Trophoblast cell (in vitro differentiated cells and primary cell): ENCODE measurements around the gene TNS2.

Experiments used
- DNase-seq, 2 donors: peaks; one replicate each; pipeline ENCODE4 v3.0.0-alpha.2; 2016
- H2AFZ ChIP-seq: 2 replicates; pipeline ENCODE4 v1.6.1; 2013; ENCODE audit warnings: low read length, moderate library complexity, mild to moderate bottlenecking; ENCODE audit not compliant: insufficient read depth, poor library complexity
- H2AK5ac ChIP-seq: 2 replicates; pipeline ENCODE4 v1.6.1; 2013; ENCODE audit warnings: mild to moderate bottlenecking, low read length
- H2BK120ac ChIP-seq: 2 replicates; pipeline ENCODE4 v1.6.1; 2013; ENCODE audit warnings: low read length, mild to moderate bottlenecking, moderate library complexity; ENCODE audit not compliant: insufficient read depth, poor library complexity
- H2BK12ac ChIP-seq: 2 replicates; pipeline ENCODE4 v1.6.1; 2013; ENCODE audit warnings: mild to moderate bottlenecking, low read length, moderate library complexity
- H2BK5ac ChIP-seq: 2 replicates; pipeline ENCODE4 v1.6.1; 2013; ENCODE audit warnings: low read length, low read depth, moderate library complexity, mild to moderate bottlenecking; ENCODE audit not compliant: poor library complexity
- H3K14ac ChIP-seq: 2 replicates; pipeline ENCODE4 v1.6.1; 2013; ENCODE audit warnings: mild to moderate bottlenecking, low read length
- H3K18ac ChIP-seq: 2 replicates; pipeline ENCODE4 v1.6.1; 2013; ENCODE audit warnings: mild to moderate bottlenecking, low read length
- H3K23ac ChIP-seq: 2 replicates; pipeline ENCODE4 v1.6.1; 2013; ENCODE audit warnings: low read length
- H3K27ac ChIP-seq: 2 replicates; pipeline ENCODE4 v1.5.1; 2013; ENCODE audit warnings: low read depth, mild to moderate bottlenecking, inconsistent platforms, low read length, moderate library complexity
- H3K27me3 ChIP-seq: 2 replicates; pipeline ENCODE4 v1.6.1; 2013; ENCODE audit warnings: inconsistent platforms, mild to moderate bottlenecking, low read length, moderate library complexity; ENCODE audit not compliant: insufficient read depth
- H3K36me3 ChIP-seq, 2 experiments: 1 replicate in 1 of 2; 2 replicates in 1 of 2; pipeline ENCODE4 v1.6.1; 2013; ENCODE audit warnings: low read length in 2 of 2, mild to moderate bottlenecking in 2 of 2, moderate library complexity in 1 of 2; ENCODE audit not compliant: insufficient read depth in 2 of 2, control insufficient read depth in 1 of 2
- H3K4ac ChIP-seq: 2 replicates; pipeline ENCODE4 v1.6.1; 2013; ENCODE audit warnings: low read depth, mild to moderate bottlenecking, low read length, moderate library complexity
- H3K4me1 ChIP-seq, 2 experiments: 1 replicate in 1 of 2; 2 replicates in 1 of 2; pipeline ENCODE4 v1.6.1; 2013; ENCODE audit warnings: low read length in 2 of 2, mild to moderate bottlenecking in 2 of 2, moderate library complexity in 1 of 2; ENCODE audit not compliant: insufficient read depth in 2 of 2, control insufficient read depth in 1 of 2
- H3K4me2 ChIP-seq: 2 replicates; pipeline ENCODE4 v1.6.1; 2013; ENCODE audit warnings: inconsistent platforms, mild to moderate bottlenecking, low read length, moderate library complexity
- H3K4me3 ChIP-seq: 2 replicates; pipeline ENCODE4 v1.5.1; 2013; ENCODE audit warnings: mild to moderate bottlenecking, low read depth, low read length, inconsistent platforms
- H3K79me1 ChIP-seq: one replicate; pipeline ENCODE4 v1.6.1; 2013; ENCODE audit warnings: low read length
- H3K79me2 ChIP-seq: 2 replicates; pipeline ENCODE4 v1.6.1; 2013; ENCODE audit warnings: low read length, mild to moderate bottlenecking; ENCODE audit not compliant: control insufficient read depth, insufficient read depth, poor library complexity
- H3K9ac ChIP-seq: 2 replicates; pipeline ENCODE4 v1.6.1; 2013; ENCODE audit warnings: mild to moderate bottlenecking, low read length
- H3K9me3 ChIP-seq: 2 replicates; pipeline ENCODE4 v1.6.1; 2013; ENCODE audit warnings: low read depth, mild to moderate bottlenecking, control low read depth, inconsistent platforms, low read length; ENCODE audit not compliant: insufficient read depth
- H4K12ac ChIP-seq: 2 replicates; pipeline ENCODE4 v1.6.1; 2013; ENCODE audit warnings: low read depth, mild to moderate bottlenecking, low read length, moderate library complexity
- H4K8ac ChIP-seq: 2 replicates; pipeline ENCODE4 v1.6.1; 2013; ENCODE audit warnings: low read depth, mild to moderate bottlenecking, low read length, moderate library complexity
- H4K91ac ChIP-seq: one replicate; pipeline ENCODE4 v1.6.1; 2013; ENCODE audit warnings: low read depth, mild to moderate bottlenecking, low read length, moderate library complexity
- WGBS: extraction: QIAGEN DNeasy Blood & Tissue Kit; methylation state at CpG from one replicate; pipeline ENCODE4 v1.1.7; 2013; ENCODE audit warnings: missing lambda C conversion rate; ENCODE audit not compliant: insufficient read length, insufficient coverage; ENCODE audit errors: extremely low coverage; 5-methylcytosine and 5-hydroxymethylcytosine counted together

TNS2 gene

GRCh38 chr12:53057816-53058500, 8.1 kb downstream of the TNS2 start:
- Histone ChIP-seq H2AK5ac (no peak overlapping the region), H3K36me3 (no peaks in the 10 kb centered on the region)

GRCh38 chr12:53058674-53059433, 9.0 kb downstream of the TNS2 start:
- no peak overlapping the region for H3K4me2 ChIP-seq
- no peaks in the 10 kb centered on the region for H3K27me3 ChIP-seq
- H3K79me2 ChIP-seq = no peaks in the 10 kb centered on the region
- no peak for DNase-seq
- no peak overlapping the region for H2AFZ ChIP-seq
- no peak overlapping the region for H4K91ac ChIP-seq
- no peak overlapping the region for H2BK5ac ChIP-seq
- no CpG with 5 or more reads among the region's 35 CpGs for WGBS
- peaks cover 1 to 2% of the 10 kb centered on the region in 2 experiments for H3K36me3 ChIP-seq
- H2BK120ac ChIP-seq = no peak overlapping the region
- no peak overlapping the region for H2AK5ac ChIP-seq
- peaks cover 2% of the 10 kb centered on the region for H3K79me1 ChIP-seq
- no peak overlapping the region for H3K14ac ChIP-seq
- H3K4ac ChIP-seq = no peak overlapping the region
- no peak overlapping the region for H4K8ac ChIP-seq
- no peak overlapping the region for H3K18ac ChIP-seq
- H2BK12ac ChIP-seq = no peak overlapping the region
- no peaks in the 10 kb centered on the region for H3K9me3 ChIP-seq
- H3K4me3 ChIP-seq = no peak overlapping the region
- H4K12ac ChIP-seq = no peak overlapping the region
- no peak overlapping the region for H3K9ac ChIP-seq
- H3K4me1 ChIP-seq = peaks cover 0 to 1% of the 10 kb centered on the region in 2 experiments
- no peak overlapping the region for H3K27ac ChIP-seq
- no peak overlapping the region for H3K23ac ChIP-seq

More at GRCh38 chr12:53057816-53058500, 8.1 kb downstream of the TNS2 start:
- no peak overlapping the region for H4K12ac ChIP-seq
- H2AFZ ChIP-seq = no peak overlapping the region
- H3K79me1 ChIP-seq = peaks cover 2% of the 10 kb centered on the region
- no peak overlapping the region for H2BK12ac ChIP-seq
- H4K8ac ChIP-seq = no peak overlapping the region
- no peaks in the 10 kb centered on the region for H3K9me3 ChIP-seq
- no peak for DNase-seq
- H2BK5ac ChIP-seq = no peak overlapping the region
- no CpG with 5 or more reads among the region's 13 CpGs for WGBS
- H3K9ac ChIP-seq = no peak overlapping the region
- no peak overlapping the region for H3K18ac ChIP-seq
- no peak overlapping the region for H3K4me2 ChIP-seq
- H3K14ac ChIP-seq = no peak overlapping the region
- H3K27me3 ChIP-seq = no peaks in the 10 kb centered on the region
- no peak overlapping the region for H3K23ac ChIP-seq
- H3K4me1 ChIP-seq = peaks cover 6% of the 10 kb centered on the region in 2 experiments
- no peak overlapping the region for H3K4ac ChIP-seq
- no peak overlapping the region for H3K27ac ChIP-seq
- H2BK120ac ChIP-seq = no peak overlapping the region
- no peak overlapping the region for H4K91ac ChIP-seq
- no peaks in the 10 kb centered on the region for H3K79me2 ChIP-seq
- H3K4me3 ChIP-seq = no peak overlapping the region

DNA sequence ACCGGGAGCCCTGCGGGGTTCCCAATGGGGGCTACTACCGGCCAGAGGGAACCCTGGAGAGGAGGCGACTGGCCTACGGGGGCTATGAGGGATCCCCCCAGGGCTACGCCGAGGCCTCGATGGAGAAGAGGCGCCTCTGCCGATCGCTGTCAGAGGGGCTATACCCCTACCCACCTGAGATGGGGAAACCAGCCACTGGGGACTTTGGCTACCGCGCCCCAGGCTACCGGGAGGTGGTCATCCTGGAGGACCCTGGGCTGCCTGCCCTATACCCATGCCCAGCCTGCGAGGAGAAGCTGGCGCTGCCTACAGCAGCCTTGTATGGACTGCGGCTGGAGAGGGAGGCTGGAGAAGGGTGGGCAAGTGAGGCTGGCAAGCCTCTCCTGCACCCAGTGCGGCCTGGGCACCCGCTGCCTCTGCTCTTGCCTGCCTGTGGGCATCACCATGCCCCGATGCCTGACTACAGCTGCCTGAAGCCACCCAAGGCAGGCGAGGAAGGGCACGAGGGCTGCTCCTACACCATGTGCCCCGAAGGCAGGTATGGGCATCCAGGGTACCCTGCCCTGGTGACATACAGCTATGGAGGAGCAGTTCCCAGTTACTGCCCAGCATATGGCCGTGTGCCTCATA, 9.7 kb downstream of the TNS2 start:
- WGBS = no CpG with 5 or more reads among the region's 24 CpGs
- H2BK120ac ChIP-seq = no peak overlapping the region

GRCh38 chr12:53060064-53060720, 10.3 kb downstream of the TNS2 start:
- no CpG with 5 or more reads among the region's 17 CpGs for WGBS
- no peak overlapping the region for H2AFZ ChIP-seq
- no peak overlapping the region for H3K23ac ChIP-seq

More for the DNA sequence above, 9.7 kb downstream of the TNS2 start:
- no peak overlapping the region for H2BK5ac ChIP-seq
- H3K9ac ChIP-seq = no peak overlapping the region
- H3K4me1 ChIP-seq = no peaks in the 10 kb centered on the region
- no peak overlapping the region for H2AK5ac ChIP-seq
- H3K27ac ChIP-seq = no peak overlapping the region
- no peak overlapping the region for H3K4ac ChIP-seq
- H3K23ac ChIP-seq = no peak overlapping the region
- H2BK12ac ChIP-seq = no peak overlapping the region
- H4K91ac ChIP-seq = no peak overlapping the region
- DNase-seq = no peak
- no peak overlapping the region for H4K8ac ChIP-seq
- no peak overlapping the region for H3K4me2 ChIP-seq
- H3K79me2 ChIP-seq = no peaks in the 10 kb centered on the region
- no peak overlapping the region for H2AFZ ChIP-seq
- H3K14ac ChIP-seq = no peak overlapping the region
- H3K79me1 ChIP-seq = no peaks in the 10 kb centered on the region
- H4K12ac ChIP-seq = no peak overlapping the region
- no peaks in the 10 kb centered on the region for H3K27me3 ChIP-seq
- no peak overlapping the region for H3K4me3 ChIP-seq
- H3K36me3 ChIP-seq = peaks cover 5 to 6% of the 10 kb centered on the region in 2 experiments
- H3K9me3 ChIP-seq = peaks cover 2% of the 10 kb centered on the region
- H3K18ac ChIP-seq = no peak overlapping the region

More at GRCh38 chr12:53060064-53060720, 10.3 kb downstream of the TNS2 start:
- Histone ChIP-seq H3K4me2 (no peak overlapping the region), H3K79me2 (no peaks in the 10 kb centered on the region), H4K12ac (no peak overlapping the region), H3K27ac (no peak overlapping the region), H2AK5ac (no peak overlapping the region), H2BK5ac (no peak overlapping the region), H3K79me1 (no peaks in the 10 kb centered on the region), H3K18ac (no peak overlapping the region), H2BK120ac (no peak overlapping the region), H3K4me3 (no peak overlapping the region), H3K9ac (no peak overlapping the region), H3K4ac (no peak overlapping the region), H3K4me1 (no peaks in the 10 kb centered on the region), H3K14ac (no peak overlapping the region), H3K9me3 (peaks cover 2% of the 10 kb centered on the region), H2BK12ac (no peak overlapping the region), H4K8ac (no peak overlapping the region), H3K36me3 (peaks cover 8 to 10% of the 10 kb centered on the region in 2 experiments), H4K91ac (no peak overlapping the region), H3K27me3 (no peaks in the 10 kb centered on the region)
- no peak for DNase-seq
